ENCODE measurements around the gene EIF3F. TPM values are rescaled to one million over a fixed set of nuclear protein-coding genes. Genes with fewer than 3 reads are reported as not detected.
A peak's percentile ranks its signal among the peaks of the same experiment; 100 is the strongest.
"Not testable (repeated sequence)": the region's sequence is repeated elsewhere in the genome, so short reads cannot be mapped to it uniquely, and the experiment has no call there.

The EIF3F gene
- total RNA-seq, 2 experiments from 2014 or later = 314 to 316 TPM

GRCh38 chr11:7974668-7975067, 12.5 kb upstream of the EIF3F start:
- H3K36me3 Mint-ChIP-seq = no peaks in the 10 kb centered on the region
- no peak overlapping the region for H3K27ac Mint-ChIP-seq
- no peaks in the 10 kb centered on the region for H3K27me3 Mint-ChIP-seq
- H3K4me3 Mint-ChIP-seq = no peak overlapping the region
- H3K9me3 Mint-ChIP-seq = no peaks in the 10 kb centered on the region
- no peak for DNase-seq
- H3K4me1 Mint-ChIP-seq = no peaks in the 10 kb centered on the region

DNA sequence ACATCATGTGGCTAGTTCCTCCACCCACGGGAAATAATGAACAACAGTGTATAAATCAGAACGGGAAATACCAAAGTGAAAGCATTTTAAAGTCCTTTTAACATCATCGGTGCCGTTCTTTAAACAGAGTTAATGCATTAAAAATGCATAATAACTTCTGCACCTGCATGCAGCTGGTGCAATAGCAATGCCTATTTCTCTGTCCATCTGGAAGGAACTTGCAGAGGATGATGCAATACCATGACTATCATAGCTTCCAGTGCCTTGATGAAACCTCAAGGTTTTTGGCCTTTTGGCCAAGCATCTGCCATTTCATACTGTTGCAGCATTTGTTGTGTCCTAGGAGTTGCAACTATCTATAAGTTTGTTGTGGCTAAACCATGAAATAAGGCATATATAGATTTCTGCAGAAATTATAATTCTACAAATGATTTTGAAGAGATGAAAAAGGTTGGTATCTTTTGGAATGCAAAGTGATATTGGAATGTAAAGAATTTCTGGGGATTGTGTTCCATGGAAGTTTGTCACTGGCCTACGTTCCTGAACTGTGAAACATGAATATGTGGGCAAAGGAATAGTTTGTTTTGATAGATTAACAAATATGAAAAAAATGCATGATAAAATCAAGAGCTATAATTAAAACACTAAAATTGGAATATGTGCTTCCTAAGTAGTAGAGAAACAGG, 9.8 kb upstream of the EIF3F start:
- DNase-seq = no peak
- Mint-ChIP-seq H3K4me3 (no peak overlapping the region), H3K4me1 (no peaks in the 10 kb centered on the region), H3K27me3 (no peaks in the 10 kb centered on the region), H3K27ac (no peak overlapping the region), H3K36me3 (no peaks in the 10 kb centered on the region), H3K9me3 (no peaks in the 10 kb centered on the region)

GRCh38 chr11:7981619-7982157, 5.4 kb upstream of the EIF3F start:
- DNase-seq = no peak

DNA sequence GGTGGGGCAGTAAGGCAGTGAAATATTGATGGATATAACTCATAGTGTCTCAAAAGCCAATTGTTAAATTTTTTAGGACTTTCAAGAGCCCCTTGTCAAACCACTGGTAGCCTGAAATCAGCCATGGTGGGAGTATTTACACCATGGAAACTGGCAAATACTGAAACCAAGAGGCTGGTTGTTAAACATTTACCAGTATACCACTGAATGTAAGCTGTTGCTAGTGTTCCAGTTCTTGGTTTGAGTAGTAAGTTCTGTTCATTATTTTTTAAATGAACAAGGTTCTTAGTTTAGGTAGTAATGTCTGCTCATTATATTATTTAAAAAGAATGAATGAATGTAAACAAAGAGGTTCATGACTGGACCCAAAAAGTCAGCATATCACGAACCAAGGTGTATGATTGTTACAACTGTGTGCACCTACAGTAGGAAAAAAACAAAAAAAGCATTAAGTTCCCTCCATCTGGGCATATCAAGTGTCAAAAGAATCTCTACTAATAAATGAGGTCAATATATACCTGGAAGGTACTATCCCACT, 4.5 kb upstream of the EIF3F start:
- no peak for DNase-seq
- H3K4me3 Mint-ChIP-seq = no peak overlapping the region
- H3K9me3 Mint-ChIP-seq = no peaks in the 10 kb centered on the region
- H3K36me3 Mint-ChIP-seq = peaks cover 1% of the 10 kb centered on the region
- H3K27me3 Mint-ChIP-seq = no peaks in the 10 kb centered on the region
- peaks cover 11% of the 10 kb centered on the region for H3K4me1 Mint-ChIP-seq
- H3K27ac Mint-ChIP-seq = no peak overlapping the region

More at GRCh38 chr11:7981619-7982157, 5.4 kb upstream of the EIF3F start:
- Mint-ChIP-seq H3K36me3 (no peaks in the 10 kb centered on the region), H3K27me3 (no peaks in the 10 kb centered on the region), H3K4me3 (no peak overlapping the region), H3K4me1 (peaks cover 9% of the 10 kb centered on the region), H3K27ac (no peak overlapping the region), H3K9me3 (no peaks in the 10 kb centered on the region)

GRCh38 chr11:7983832-7984590, 3.1 kb upstream of the EIF3F start:
- Mint-ChIP-seq H3K36me3 (peaks cover 6% of the 10 kb centered on the region), H3K27ac (no peak overlapping the region), H3K4me1 (peaks cover 19% of the 10 kb centered on the region), H3K27me3 (no peaks in the 10 kb centered on the region), H3K4me3 (no peak overlapping the region), H3K9me3 (no peaks in the 10 kb centered on the region)
- DNase-seq = no peak

- peak overlapping the region; percentile 98 for H3K4me3 Mint-ChIP-seq
- not testable (repeated sequence) for H3K27me3 Mint-ChIP-seq, H3K9me3 Mint-ChIP-seq, DNase-seq
- H3K4me1 Mint-ChIP-seq = peaks cover 32% of the 10 kb centered on the region
- H3K36me3 Mint-ChIP-seq = peaks cover 20% of the 10 kb centered on the region
- H3K27ac Mint-ChIP-seq = peak overlapping the region; percentile 96
Measured at GRCh38 chr11:7987560-7987883, 385 bp downstream of the EIF3F start.

DNA sequence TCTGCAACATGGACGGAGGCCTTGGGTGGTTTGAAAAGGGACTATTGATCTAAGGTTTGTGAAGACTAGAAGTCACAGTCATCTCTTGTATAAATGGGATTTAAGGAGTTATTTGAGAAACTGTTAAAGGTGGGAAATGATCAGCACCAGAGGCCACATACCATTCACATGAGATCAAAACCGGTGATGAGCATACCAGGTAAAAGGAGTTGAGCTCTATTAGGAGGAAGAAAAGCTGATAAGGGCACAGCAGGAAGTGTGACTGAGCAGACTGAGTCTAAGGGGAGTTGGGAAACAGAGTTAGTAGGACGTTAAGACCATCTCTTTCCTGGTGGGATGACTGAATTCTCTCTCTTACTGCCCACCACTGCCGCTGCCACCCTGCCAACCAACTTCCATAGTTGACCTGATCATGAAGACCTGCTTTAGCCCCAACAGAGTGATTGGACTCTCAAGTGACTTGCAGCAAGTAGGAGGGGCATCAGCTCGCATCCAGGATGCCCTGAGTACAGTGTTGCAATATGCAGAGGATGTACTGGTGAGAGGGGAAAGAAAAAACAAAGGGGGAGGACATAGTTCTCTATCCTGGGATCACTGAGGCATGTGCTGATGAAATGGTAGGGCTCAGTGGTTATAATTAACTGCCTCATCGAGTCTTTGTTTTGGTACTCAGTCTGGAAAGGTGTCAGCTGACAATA, 7.6 kb downstream of the EIF3F start:
- Mint-ChIP-seq H3K27ac (peak overlapping the region; percentile 19), H3K4me3 (no peak overlapping the region), H3K9me3 (no peaks in the 10 kb centered on the region), H3K4me1 (peaks cover 7% of the 10 kb centered on the region), H3K27me3 (no peaks in the 10 kb centered on the region), H3K36me3 (peaks cover 55% of the 10 kb centered on the region)
- no peak for DNase-seq

GRCh38 chr11:7999795-8000194, 12.7 kb downstream of the EIF3F start:
- H3K27ac Mint-ChIP-seq = no peak overlapping the region
- no peaks in the 10 kb centered on the region for H3K27me3 Mint-ChIP-seq
- DNase-seq = no peak
- H3K4me3 Mint-ChIP-seq = no peak overlapping the region
- H3K9me3 Mint-ChIP-seq = no peaks in the 10 kb centered on the region
- peaks cover 50% of the 10 kb centered on the region for H3K36me3 Mint-ChIP-seq
- peaks cover 9% of the 10 kb centered on the region for H3K4me1 Mint-ChIP-seq

- peaks cover 9% of the 10 kb centered on the region for H3K4me1 Mint-ChIP-seq
- H3K36me3 Mint-ChIP-seq = peaks cover 48% of the 10 kb centered on the region
- H3K27ac Mint-ChIP-seq = no peak overlapping the region
- H3K4me3 Mint-ChIP-seq = no peak overlapping the region
- H3K9me3 Mint-ChIP-seq = no peaks in the 10 kb centered on the region
- H3K27me3 Mint-ChIP-seq = no peaks in the 10 kb centered on the region
- no peak for DNase-seq
Measured at GRCh38 chr11:8000390-8000789, 13.3 kb downstream of the EIF3F start.

DNA sequence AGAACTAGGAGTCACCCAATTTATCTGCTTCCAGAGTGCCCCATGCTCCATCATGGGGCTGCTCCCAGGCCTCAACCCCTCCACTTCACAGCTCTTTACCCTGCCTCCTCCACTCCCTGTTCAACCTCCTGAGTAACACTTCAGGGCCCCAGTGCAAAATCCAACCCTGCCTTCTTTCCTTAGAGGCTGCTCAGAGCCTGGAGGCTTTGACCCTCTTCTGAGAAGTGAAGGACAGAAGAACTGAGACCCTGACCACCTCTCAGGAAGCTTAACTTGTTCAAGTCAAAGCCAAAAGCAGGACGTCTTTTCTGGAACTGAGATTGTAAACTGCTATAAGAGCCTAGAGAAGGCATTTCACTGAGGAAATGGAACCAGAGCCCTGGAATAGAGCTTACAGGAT, 15.5 kb downstream of the EIF3F start:
- Mint-ChIP-seq H3K9me3 (no peaks in the 10 kb centered on the region), H3K27ac (peak overlapping the region; percentile 73)
- DNase-seq = no peak

DNA sequence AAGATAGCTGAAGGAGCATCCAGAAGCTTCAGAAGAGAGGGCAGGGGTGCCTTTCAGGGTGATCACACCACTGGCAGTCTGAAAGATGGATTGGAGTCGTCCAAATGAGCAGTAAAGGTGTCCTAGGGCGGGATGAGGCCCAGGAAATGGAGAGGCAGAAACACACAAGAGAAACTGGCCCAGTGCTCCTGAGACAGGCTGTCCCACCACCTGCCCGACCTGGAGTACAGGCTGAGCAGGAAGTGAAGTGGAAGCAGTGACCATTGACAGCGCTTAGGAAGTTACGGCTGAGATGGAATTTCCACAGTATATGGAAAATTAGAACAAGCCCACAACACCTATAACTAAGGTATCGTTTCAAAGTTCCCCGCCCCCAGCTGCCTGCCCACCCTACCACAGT, 16.1 kb downstream of the EIF3F start:
- Mint-ChIP-seq H3K9me3 (no peaks in the 10 kb centered on the region), H3K4me1 (peaks cover 9% of the 10 kb centered on the region), H3K36me3 (peaks cover 24% of the 10 kb centered on the region), H3K27me3 (no peaks in the 10 kb centered on the region), H3K27ac (peak overlapping the region; percentile 73), H3K4me3 (no peak overlapping the region)
- DNase-seq = no peak

More for the DNA sequence above, 15.5 kb downstream of the EIF3F start:
- no peak overlapping the region for H3K4me3 Mint-ChIP-seq
- peaks cover 9% of the 10 kb centered on the region for H3K4me1 Mint-ChIP-seq
- H3K36me3 Mint-ChIP-seq = peaks cover 27% of the 10 kb centered on the region
- H3K27me3 Mint-ChIP-seq = no peaks in the 10 kb centered on the region

DNA sequence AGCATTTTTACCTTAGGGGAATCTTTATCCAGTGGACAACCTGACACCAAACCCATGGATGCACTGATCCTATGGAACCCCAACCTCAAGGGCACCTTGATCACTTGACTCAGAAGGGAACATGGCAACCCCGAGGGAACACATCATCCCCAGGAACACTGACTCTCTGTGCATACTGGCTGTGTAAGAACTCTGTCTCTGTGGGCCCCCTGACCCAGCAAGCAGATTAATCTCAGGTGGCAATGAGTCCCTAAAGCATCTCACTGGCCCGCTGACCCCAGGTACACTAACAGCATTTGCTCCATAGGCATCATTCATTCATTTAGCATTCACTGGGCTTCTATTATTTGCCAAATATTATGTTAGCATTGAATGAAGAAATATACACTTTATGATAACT, 16.9 kb downstream of the EIF3F start:
- no peaks in the 10 kb centered on the region for H3K9me3 Mint-ChIP-seq
- no peak overlapping the region for H3K27ac Mint-ChIP-seq
- no peak for DNase-seq
- H3K4me1 Mint-ChIP-seq = peaks cover 9% of the 10 kb centered on the region
- H3K27me3 Mint-ChIP-seq = no peaks in the 10 kb centered on the region
- no peak overlapping the region for H3K4me3 Mint-ChIP-seq
- peaks cover 21% of the 10 kb centered on the region for H3K36me3 Mint-ChIP-seq

DNA sequence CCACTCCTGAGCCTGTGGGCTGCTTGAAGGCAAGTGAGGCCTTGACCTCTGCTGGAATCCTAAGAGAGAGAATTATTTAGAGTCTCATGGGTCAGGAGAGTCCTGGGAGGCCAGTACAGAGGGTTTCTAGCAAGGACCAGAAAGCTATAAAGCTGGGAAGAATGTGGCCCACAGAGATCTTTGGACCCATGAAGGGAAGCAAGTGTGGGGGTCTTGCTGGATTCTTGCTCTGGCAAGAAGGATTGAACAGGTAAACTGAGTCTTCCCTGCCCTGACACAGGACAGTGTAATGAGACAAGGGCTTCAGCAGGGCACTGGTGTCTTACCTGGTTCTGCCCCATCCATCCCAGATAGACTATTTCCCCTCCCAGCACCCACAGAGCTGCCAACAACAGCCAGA, 18.4 kb downstream of the EIF3F start:
- Mint-ChIP-seq H3K4me3 (no peak overlapping the region), H3K36me3 (peaks cover 8% of the 10 kb centered on the region), H3K9me3 (no peaks in the 10 kb centered on the region), H3K27ac (no peak overlapping the region), H3K4me1 (peaks cover 9% of the 10 kb centered on the region), H3K27me3 (no peaks in the 10 kb centered on the region)
- no peak for DNase-seq

- H3K4me1 Mint-ChIP-seq = peaks cover 9% of the 10 kb centered on the region
- H3K27ac Mint-ChIP-seq = no peak overlapping the region
- H3K36me3 Mint-ChIP-seq = peaks cover 8% of the 10 kb centered on the region
- peak; percentile 27 for DNase-seq
- no peaks in the 10 kb centered on the region for H3K9me3 Mint-ChIP-seq
- H3K27me3 Mint-ChIP-seq = no peaks in the 10 kb centered on the region
- no peak overlapping the region for H3K4me3 Mint-ChIP-seq
Measured at GRCh38 chr11:8006349-8006977, 19.3 kb downstream of the EIF3F start.

- no peaks in the 10 kb centered on the region for H3K9me3 Mint-ChIP-seq
- H3K27me3 Mint-ChIP-seq = no peaks in the 10 kb centered on the region
- H3K4me1 Mint-ChIP-seq = peaks cover 3% of the 10 kb centered on the region
Measured at GRCh38 chr11:8008212-8008611, 21.1 kb downstream of the EIF3F start.

More at GRCh38 chr11:8008212-8008611, 21.1 kb downstream of the EIF3F start:
- H3K4me3 Mint-ChIP-seq = no peak overlapping the region
- no peak for DNase-seq
- H3K36me3 Mint-ChIP-seq = no peaks in the 10 kb centered on the region
- H3K27ac Mint-ChIP-seq = no peak overlapping the region

All from activated naive CD8-positive, alpha-beta T cell treated with anti-CD3 and anti-CD28 coated beads for 36 hours (primary cell).